ENCODE data around the gene FBXO30.

FBXO30 gene

DNA sequence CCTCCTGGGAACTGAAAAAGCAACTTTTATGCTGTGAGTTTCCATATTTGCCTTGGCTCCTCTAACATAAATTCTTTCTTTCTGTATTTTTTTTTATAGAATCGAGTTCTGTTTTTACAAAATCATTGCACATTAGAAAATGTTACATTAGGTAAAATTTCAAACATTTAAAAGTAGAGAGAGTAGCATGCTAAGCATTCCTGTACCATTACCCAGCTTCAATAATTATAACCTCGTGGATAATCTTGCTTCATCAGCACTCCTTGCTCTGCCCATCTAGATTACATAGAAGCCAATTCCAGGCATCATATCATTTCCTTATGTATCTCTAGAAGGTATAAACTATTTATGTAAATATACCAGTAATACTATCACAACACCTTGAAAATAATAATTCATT is 15.4 kb upstream of the FBXO30 start:
- Histone ChIP-seq H3K4me3 (ENCODE audit: low read depth, low read length) (no peak overlapping the region), H3K27ac (ENCODE audit: extremely low read depth, low read depth, low read length) (no peak overlapping the region), H3K4me1 (ENCODE audit: control insufficient read depth, insufficient read depth, low read length) (no peaks in the 10 kb centered on the region), H3K9me3 (ENCODE audit: control insufficient read depth, insufficient read depth, low read depth, low read length) (no peaks in the 10 kb centered on the region), H3K36me3 (ENCODE audit: control insufficient read depth in 2 of 2, insufficient read depth in 1 of 2, low read length in 2 of 2) (no peaks in the 10 kb centered on the region)
- TF ChIP-seq ZNF558 (tag by site-specific recombination; IDR thresholded peaks at IDR 0.05) (no peak), PRDM2 (tag by site-specific recombination; IDR thresholded peaks at IDR 0.05; ENCODE audit: borderline replicate concordance) (no peak), ZFP37 (tag by site-specific recombination; IDR thresholded peaks at IDR 0.05) (no peak), ZNF324 (tag by site-specific recombination; IDR thresholded peaks at IDR 0.05) (no peak), ZNF18 (tag by site-specific recombination; IDR thresholded peaks at IDR 0.05) (no peak), ZBTB20 (tag by site-specific recombination; IDR thresholded peaks at IDR 0.05) (no peak), PRDM6 (tag by site-specific recombination; IDR thresholded peaks at IDR 0.05) (no peak), KLF7 (tag by site-specific recombination; IDR thresholded peaks at IDR 0.05; ENCODE audit: borderline replicate concordance) (no peak), ZNF548 (tag by site-specific recombination; IDR thresholded peaks at IDR 0.05) (no peak), ZBTB7A (tag by site-specific recombination; IDR thresholded peaks at IDR 0.05; ENCODE audit: low read depth) (no peak), ZNF37A (tag by site-specific recombination; IDR thresholded peaks at IDR 0.05) (no peak)
- TF ChIP-seq, protein P1, sequence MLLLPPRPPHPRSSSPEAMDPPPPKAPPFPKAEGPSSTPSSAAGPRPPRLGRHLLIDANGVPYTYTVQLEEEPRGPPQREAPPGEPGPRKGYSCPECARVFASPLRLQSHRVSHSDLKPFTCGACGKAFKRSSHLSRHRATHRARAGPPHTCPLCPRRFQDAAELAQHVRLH (tag by site-specific recombination; IDR thresholded peaks at IDR 0.05) = no peak
- TF ChIP-seq, protein P2, sequence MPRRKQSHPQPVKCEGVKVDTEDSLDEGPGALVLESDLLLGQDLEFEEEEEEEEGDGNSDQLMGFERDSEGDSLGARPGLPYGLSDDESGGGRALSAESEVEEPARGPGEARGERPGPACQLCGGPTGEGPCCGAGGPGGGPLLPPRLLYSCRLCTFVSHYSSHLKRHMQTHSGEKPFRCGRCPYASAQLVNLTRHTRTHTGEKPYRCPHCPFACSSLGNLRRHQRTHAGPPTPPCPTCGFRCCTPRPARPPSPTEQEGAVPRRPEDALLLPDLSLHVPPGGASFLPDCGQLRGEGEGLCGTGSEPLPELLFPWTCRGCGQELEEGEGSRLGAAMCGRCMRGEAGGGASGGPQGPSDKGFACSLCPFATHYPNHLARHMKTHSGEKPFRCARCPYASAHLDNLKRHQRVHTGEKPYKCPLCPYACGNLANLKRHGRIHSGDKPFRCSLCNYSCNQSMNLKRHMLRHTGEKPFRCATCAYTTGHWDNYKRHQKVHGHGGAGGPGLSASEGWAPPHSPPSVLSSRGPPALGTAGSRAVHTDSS (tag by site-specific recombination; IDR thresholded peaks at IDR 0.05) = no peak
- CTCF ChIA-PET = interaction anchor here (0.8 kb wide), 1 partner anchor 98 kb away, joined by 5 read pairs; no protein-coding TSS in a partner anchor
- POLR2A ChIA-PET = interaction anchor here (1.9 kb wide), 1 partner anchor 15 kb away, joined by 6 read pairs; the partner anchor contains the start of gene FBXO30

DNA sequence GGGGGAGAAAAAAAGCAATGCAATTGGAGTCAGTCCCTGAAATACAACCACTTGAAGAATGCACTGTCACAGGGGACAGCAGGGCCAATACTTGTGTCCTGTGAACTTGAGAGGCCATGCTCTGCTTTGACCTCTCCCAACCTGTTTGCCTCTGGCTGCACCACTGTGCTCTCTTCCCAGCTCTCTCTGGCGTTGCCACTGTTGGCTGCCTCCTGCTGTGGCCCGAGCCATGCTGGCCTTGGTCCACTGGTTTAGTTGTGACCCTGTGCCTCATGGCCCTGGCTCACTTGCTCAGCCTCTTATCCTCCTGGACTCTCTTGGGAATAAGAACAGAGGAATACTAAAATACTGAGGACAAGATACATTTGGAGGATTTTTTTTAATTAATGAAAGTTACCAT is 14.5 kb upstream of the FBXO30 start:
- CTCF ChIA-PET = no interaction called here
- Histone ChIP-seq H3K27ac (ENCODE audit: extremely low read depth, low read depth, low read length) (no peak overlapping the region), H3K4me1 (ENCODE audit: control insufficient read depth, insufficient read depth, low read length) (no peaks in the 10 kb centered on the region), H3K4me3 (ENCODE audit: low read depth, low read length) (no peak overlapping the region), H3K9me3 (ENCODE audit: control insufficient read depth, insufficient read depth, low read depth, low read length) (no peaks in the 10 kb centered on the region), H3K36me3 (ENCODE audit: control insufficient read depth in 2 of 2, insufficient read depth in 1 of 2, low read length in 2 of 2) (no peaks in the 10 kb centered on the region)
- POLR2A ChIA-PET = no interaction called here
- TF ChIP-seq HOXA7 (CRISPR knock-in tag; IDR thresholded peaks at IDR 0.05; ENCODE audit: borderline replicate concordance) (no peak), ZNF621 (tag by site-specific recombination; IDR thresholded peaks at IDR 0.05) (no peak), TRIM28 (IDR thresholded peaks at IDR 0.05; ENCODE audit: borderline replicate concordance, low read length) (no peak), ZNF549 (tag by site-specific recombination; IDR thresholded peaks at IDR 0.05) (no peak), RBAK (tag by site-specific recombination; IDR thresholded peaks at IDR 0.05) (no peak), PRDM2 (tag by site-specific recombination; IDR thresholded peaks at IDR 0.05; ENCODE audit: borderline replicate concordance) (no peak)

All from HEK293 (cell line).